T-cell (primary cell): Measurements from ENCODE around the gene CABCOCO1. TPM values are rescaled to one million over a fixed set of nuclear protein-coding genes. Genes with fewer than 3 reads are reported as not detected.
A peak's percentile ranks its signal among the peaks of the same experiment; 100 is the strongest.

Experiments
- ATAC-seq, 4 experiments: fragments of 200-7000 bp in 3 of 4; fragments of 150-1000 bp in 1 of 4; cut with Tn5 transposase; replicated peaks in 1 of 4; 1 replicate in 3 of 4; 2 replicates in 1 of 4; pipeline ENCODE4 v1.10.0; 2021; ENCODE audit warnings: moderate library complexity in 3 of 4, mild to moderate bottlenecking in 2 of 4, moderate number of reproducible peaks in 1 of 4
- CTCF ChIA-PET, 2 donors: fragments of 300-600 bp; sonication (Branson Sonifier 250); formaldehyde crosslinking; loops; one replicate each; lab custom pipeline; 2022; ENCODE audit warnings: antibody characterized with exemption in 2 of 2; lab: Charles Lee
- POLR2A ChIA-PET, 2 donors: fragments of 300-600 bp; sonication (Branson Sonifier 250); formaldehyde crosslinking; loops; one replicate each; lab custom pipeline; 2022; ENCODE audit warnings: antibody characterized with exemption in 2 of 2; lab: Charles Lee
- DNase-seq, 35 experiments: peaks; one replicate each; pipeline versions ENCODE4 v3.0.0 to v3.0.0-alpha.2; 2013 to 2023
- H3K27ac ChIP-seq: one replicate; pipeline ENCODE4 v1.5.1; 2013; ENCODE audit warnings: low read length
- H3K27me3 ChIP-seq, 2 experiments: replicated peaks in 1 of 2; 1 replicate in 1 of 2; 2 replicates in 1 of 2; pipeline versions ENCODE4 v1.6.1 to v1.7.0; 2013; ENCODE audit warnings: low read length in 1 of 2, mixed read lengths in 1 of 2; ENCODE audit not compliant: control insufficient read depth in 2 of 2, insufficient read depth in 2 of 2; ENCODE audit errors: extremely low read depth in 1 of 2
- H3K36me3 ChIP-seq, 2 donors: 1 replicate in 1 of 2; 2 replicates in 1 of 2; pipeline versions ENCODE4 v1.6.1 to v1.7.0; 2013; ENCODE audit warnings: low read length in 1 of 2; ENCODE audit not compliant: control insufficient read depth in 2 of 2, insufficient read depth in 1 of 2; ENCODE audit errors: extremely low read depth in 1 of 2
- H3K4me1 ChIP-seq, 2 experiments: 1 replicate in 1 of 2; 2 replicates in 1 of 2; pipeline versions ENCODE4 v1.6.1 to v1.7.0; 2013; ENCODE audit warnings: low read length in 2 of 2, mixed read lengths in 1 of 2; ENCODE audit not compliant: insufficient read depth in 2 of 2, control insufficient read depth in 1 of 2; ENCODE audit errors: extremely low read depth in 1 of 2
- H3K4me3 ChIP-seq, 2 donors: 1 replicate in 1 of 2; 2 replicates in 1 of 2; pipeline versions ENCODE4 v1.5.1 to v1.7.0; 2013; ENCODE audit warnings: mild to moderate bottlenecking in 2 of 2, low read length in 1 of 2, moderate library complexity in 1 of 2; ENCODE audit not compliant: control insufficient read depth in 1 of 2; ENCODE audit errors: extremely low read depth in 1 of 2
- H3K9me3 ChIP-seq: 2 replicates; pipeline ENCODE4 v1.7.0; 2013
- H3K27ac Mint-ChIP-seq, 2 donors: one replicate each; pipeline ENCODE4 v1.8.0; 2020 to 2021; ENCODE audit warnings: mild to moderate bottlenecking in 2 of 2, mixed read lengths in 2 of 2
- H3K27me3 Mint-ChIP-seq, 2 donors: one replicate each; pipeline ENCODE4 v1.8.0; 2021 to 2022; ENCODE audit warnings: mixed read lengths in 2 of 2
- H3K36me3 Mint-ChIP-seq: one replicate; pipeline ENCODE4 v1.8.0; 2021; ENCODE audit warnings: mixed read lengths
- H3K4me1 Mint-ChIP-seq, 3 donors: one replicate each; pipeline ENCODE4 v1.8.0; 2020 to 2022; ENCODE audit warnings: mixed read lengths in 3 of 3, mild to moderate bottlenecking in 1 of 3
- H3K4me3 Mint-ChIP-seq, 3 donors: one replicate each; pipeline ENCODE4 v1.8.0; 2020 to 2022; ENCODE audit warnings: mild to moderate bottlenecking in 3 of 3, mixed read lengths in 3 of 3, moderate library complexity in 3 of 3
- H3K9me3 Mint-ChIP-seq, 3 donors: one replicate each; pipeline ENCODE4 v1.8.0; 2020 to 2022; ENCODE audit warnings: mixed read lengths in 3 of 3
- WGBS: methylation state at CpG from one replicate; pipeline ENCODE4 v1.1.5; 2013; ENCODE audit warnings: missing lambda C conversion rate; ENCODE audit not compliant: insufficient coverage; 5-methylcytosine and 5-hydroxymethylcytosine counted together
- total RNA-seq, 35 experiments: library from RNA in 6 of 35; stranded (reverse) in 6 of 35; fragments of 120-200 nt in 1 of 35; gene quantifications; one replicate each; pipeline versions ENCODE4 v1.2.1 to v1.2.4 and lab custom pipeline; 2013 to 2026

CABCOCO1 gene
- total RNA-seq, 5 donors from 2014 or later (not counting 1 experiment from before 2014, with no cell fraction given) = not detected

DNA sequence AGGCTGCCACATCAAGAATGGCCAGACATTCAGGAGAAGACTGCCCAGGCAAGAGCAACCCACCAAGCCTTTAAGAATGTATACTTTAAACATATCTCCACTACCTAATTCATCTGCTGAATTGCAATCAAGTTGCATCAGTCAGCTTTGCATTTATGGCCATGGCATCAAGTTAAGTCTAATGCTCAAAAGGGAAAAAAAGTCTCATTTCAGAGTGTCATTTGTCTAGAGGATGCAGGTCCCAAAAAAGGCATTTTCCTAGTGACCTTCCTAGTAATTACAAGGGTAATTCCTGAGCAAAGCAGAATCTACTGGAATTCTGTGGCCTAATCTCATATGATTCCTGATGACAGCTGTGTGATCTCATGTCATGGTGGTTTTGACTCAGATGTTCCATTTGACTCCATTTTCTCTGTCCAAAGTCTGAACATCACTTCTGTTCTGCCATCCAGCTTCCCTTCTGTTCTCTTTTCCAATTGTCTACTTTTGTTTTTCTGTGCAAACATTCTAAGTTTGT lies 7.3 kb upstream of the CABCOCO1 start:
- Histone ChIP-seq H3K27ac (no peak overlapping the region), H3K9me3 (no peaks in the 10 kb centered on the region), H3K27me3 (peaks cover 0 to 4% of the 10 kb centered on the region in 2 experiments), H3K4me1 (no peaks in the 10 kb centered on the region), H3K36me3 (no peaks in the 10 kb centered on the region), H3K4me3 (no peak overlapping the region)
- ATAC-seq (no peak), DNase-seq (no peak)
- Mint-ChIP-seq H3K9me3 (no peaks in the 10 kb centered on the region), H3K27ac (no peak overlapping the region), H3K36me3 (no peaks in the 10 kb centered on the region), H3K4me3 (no peak overlapping the region), H3K27me3 (peaks cover 18 to 21% of the 10 kb centered on the region in 2 donors), H3K4me1 (no peaks in the 10 kb centered on the region)
- ChIA-PET POLR2A (no interaction called here), CTCF (no interaction called here)

DNA sequence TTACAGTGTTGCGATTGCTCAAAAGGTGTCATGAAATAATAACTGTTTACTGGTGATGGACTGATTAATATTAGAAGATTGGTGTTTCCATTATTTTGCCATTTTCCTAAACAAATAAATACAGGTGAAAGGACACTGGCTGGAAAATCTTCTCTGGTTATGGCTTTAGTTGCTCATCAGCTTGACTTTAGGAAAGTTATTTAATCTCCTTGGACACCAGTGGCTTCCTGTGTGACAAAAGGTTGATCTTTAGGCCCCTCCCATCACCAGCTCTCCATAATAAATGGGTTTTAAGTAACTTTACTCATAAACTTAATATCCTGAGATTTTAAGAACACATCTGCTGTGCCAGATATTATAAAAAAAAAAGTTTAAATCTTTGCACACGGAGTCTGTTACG lies 737 bp downstream of the CABCOCO1 start:
- POLR2A ChIA-PET = no interaction called here
- H3K4me3 Mint-ChIP-seq = peak overlapping the region in 1 of 3 donors; percentile 48
- H3K27ac Mint-ChIP-seq = no peak overlapping the region
- ATAC-seq = no peak
- Histone ChIP-seq H3K4me1 (peaks cover 0 to 5% of the 10 kb centered on the region in 2 experiments), H3K27me3 (peaks cover 0 to 9% of the 10 kb centered on the region in 2 experiments), H3K9me3 (no peaks in the 10 kb centered on the region), H3K36me3 (no peaks in the 10 kb centered on the region), H3K4me3 (no peak overlapping the region), H3K27ac (no peak overlapping the region)
- no peaks in the 10 kb centered on the region for H3K9me3 Mint-ChIP-seq
- no peaks in the 10 kb centered on the region for H3K36me3 Mint-ChIP-seq
- CTCF ChIA-PET = no interaction called here
- peaks cover 43 to 48% of the 10 kb centered on the region in 2 donors for H3K27me3 Mint-ChIP-seq
- DNase-seq = no peak
- H3K4me1 Mint-ChIP-seq = peaks cover 0 to 8% (median 0%) of the 10 kb centered on the region in 3 donors
- WGBS = 83% methylated on average over 2 of the region's 3 CpGs

DNA sequence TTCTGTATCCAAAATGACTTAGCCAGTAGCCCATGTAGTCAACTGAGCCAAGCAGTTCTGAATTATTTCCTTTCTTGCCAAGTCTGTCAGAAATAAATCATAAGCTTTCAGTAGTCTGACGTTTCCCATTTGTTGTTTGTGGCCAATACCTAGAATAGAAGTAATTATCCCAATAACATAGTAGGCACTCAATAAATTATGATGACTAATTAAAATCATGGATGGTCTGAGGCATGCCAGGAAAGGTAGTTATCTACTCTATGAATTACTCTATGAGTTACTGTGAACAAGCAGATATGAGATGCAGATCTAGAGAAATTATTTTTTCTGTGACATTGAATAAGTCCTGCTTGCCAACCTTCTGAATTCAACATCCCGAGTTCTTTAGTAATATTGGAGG lies 2.3 kb downstream of the CABCOCO1 start:
- ATAC-seq = no peak
- peaks cover 0 to 8% (median 0%) of the 10 kb centered on the region in 3 donors for H3K4me1 Mint-ChIP-seq
- CTCF ChIA-PET = interaction anchor here in 1 of 2 donors (0.6 kb wide), 1 partner anchor 1958 kb away, joined by 3 read pairs; no protein-coding TSS in a partner anchor
- no peaks in the 10 kb centered on the region for H3K36me3 Mint-ChIP-seq
- H3K4me3 Mint-ChIP-seq = no peak overlapping the region
- peaks cover 0 to 5% of the 10 kb centered on the region in 2 experiments for H3K27me3 ChIP-seq
- H3K9me3 Mint-ChIP-seq = no peaks in the 10 kb centered on the region
- DNase-seq = no peak
- peaks cover 0 to 5% of the 10 kb centered on the region in 2 experiments for H3K4me1 ChIP-seq
- H3K27ac Mint-ChIP-seq = no peak overlapping the region
- peaks cover 33 to 34% of the 10 kb centered on the region in 2 donors for H3K27me3 Mint-ChIP-seq
- H3K36me3 ChIP-seq = no peaks in the 10 kb centered on the region
- no CpG with 5 or more reads among the region's 2 CpGs for WGBS
- no peak overlapping the region for H3K4me3 ChIP-seq
- no peaks in the 10 kb centered on the region for H3K9me3 ChIP-seq
- POLR2A ChIA-PET = no interaction called here
- H3K27ac ChIP-seq = no peak overlapping the region

DNA sequence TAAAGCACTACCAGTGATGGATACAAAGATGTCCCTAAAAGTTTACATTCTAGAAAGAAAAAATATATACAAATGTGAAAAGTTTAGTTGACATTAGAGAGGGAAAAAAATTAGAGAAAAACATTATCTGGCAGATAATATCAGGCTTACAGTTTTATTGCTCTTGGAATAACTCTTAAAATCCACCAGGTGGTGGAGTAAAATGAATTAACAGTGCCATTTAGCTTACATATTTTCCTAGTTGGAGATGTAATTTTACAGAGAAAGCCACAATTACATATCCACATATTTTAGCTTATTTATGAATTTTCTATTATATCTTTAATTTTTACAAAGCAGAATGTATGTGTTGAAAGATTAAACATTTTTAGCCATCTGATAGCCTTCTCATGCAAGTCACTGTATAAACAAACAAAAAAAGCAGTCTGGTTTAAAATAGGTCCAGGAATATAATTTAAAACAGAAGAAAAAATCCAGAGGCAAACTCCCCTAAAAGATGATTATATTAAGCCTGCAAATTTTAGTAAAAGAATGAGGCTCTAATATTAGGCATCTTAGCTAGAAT lies 6.5 kb downstream of the CABCOCO1 start:
- CTCF ChIA-PET = no interaction called here
- H3K27me3 ChIP-seq = no peaks in the 10 kb centered on the region
- peaks cover 9 to 13% of the 10 kb centered on the region in 2 donors for H3K27me3 Mint-ChIP-seq
- no peak overlapping the region for H3K4me3 Mint-ChIP-seq
- no peak for DNase-seq
- H3K4me1 ChIP-seq = no peaks in the 10 kb centered on the region
- no peaks in the 10 kb centered on the region for H3K4me1 Mint-ChIP-seq
- no peaks in the 10 kb centered on the region for H3K9me3 ChIP-seq
- H3K27ac Mint-ChIP-seq = no peak overlapping the region
- H3K36me3 Mint-ChIP-seq = no peaks in the 10 kb centered on the region
- H3K4me3 ChIP-seq = no peak overlapping the region
- no peaks in the 10 kb centered on the region for H3K9me3 Mint-ChIP-seq
- no peaks in the 10 kb centered on the region for H3K36me3 ChIP-seq
- ATAC-seq = no peak
- no peak overlapping the region for H3K27ac ChIP-seq
- POLR2A ChIA-PET = no interaction called here

DNA sequence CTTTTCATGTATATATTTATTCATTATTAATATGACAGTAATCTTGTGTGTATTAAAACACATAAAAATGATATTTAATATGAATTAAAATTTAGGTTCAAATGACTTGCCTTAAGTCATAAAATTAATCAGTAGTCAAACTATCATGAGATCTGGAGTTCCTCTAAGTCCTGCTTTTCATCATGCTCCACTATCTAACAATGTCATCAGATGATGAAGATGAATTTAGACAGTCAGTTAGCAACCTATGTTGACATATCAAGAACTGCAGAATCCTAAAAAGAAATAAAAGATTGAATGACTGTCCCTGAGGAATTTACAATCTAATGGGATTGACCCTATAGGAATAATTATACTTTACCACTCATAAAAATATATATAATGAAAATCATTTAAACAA lies 7.1 kb downstream of the CABCOCO1 start:
- no peaks in the 10 kb centered on the region for H3K36me3 Mint-ChIP-seq

DNA sequence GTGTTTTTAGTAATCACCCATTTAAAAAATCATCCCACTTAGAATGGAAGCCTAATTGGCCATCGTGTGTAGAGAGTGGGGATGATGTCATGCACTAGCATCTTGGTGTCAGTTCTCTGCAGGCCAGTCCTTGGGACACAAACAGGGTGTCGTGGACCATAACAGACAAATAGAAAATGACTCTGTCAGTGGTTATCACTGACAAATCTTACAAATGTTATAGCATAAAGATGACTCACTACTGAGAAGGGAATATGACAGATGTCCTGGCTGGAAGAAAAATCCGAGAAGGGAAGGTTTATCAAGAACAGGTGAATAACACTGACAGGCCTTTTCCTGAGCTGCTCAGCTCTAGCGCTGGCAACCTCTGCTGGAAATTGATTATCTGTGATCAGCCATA lies 10.6 kb downstream of the CABCOCO1 start:
- WGBS = 75% methylated on average over 2 of the region's 4 CpGs
- Mint-ChIP-seq H3K4me3 (no peak overlapping the region), H3K27me3 (no peaks in the 10 kb centered on the region), H3K27ac (no peak overlapping the region), H3K4me1 (no peaks in the 10 kb centered on the region), H3K36me3 (no peaks in the 10 kb centered on the region), H3K9me3 (no peaks in the 10 kb centered on the region)
- Histone ChIP-seq H3K36me3 (no peaks in the 10 kb centered on the region), H3K27ac (no peak overlapping the region), H3K4me1 (no peaks in the 10 kb centered on the region), H3K9me3 (no peaks in the 10 kb centered on the region), H3K27me3 (no peaks in the 10 kb centered on the region), H3K4me3 (no peak overlapping the region)
- POLR2A ChIA-PET = no interaction called here
- DNase-seq (no peak), ATAC-seq (no peak)
- CTCF ChIA-PET = no interaction called here

More for the DNA sequence above, 7.1 kb downstream of the CABCOCO1 start:
- Mint-ChIP-seq H3K27me3 (peaks cover 5 to 7% of the 10 kb centered on the region in 2 donors), H3K4me1 (no peaks in the 10 kb centered on the region), H3K4me3 (no peak overlapping the region), H3K27ac (no peak overlapping the region), H3K9me3 (no peaks in the 10 kb centered on the region)
- no peaks in the 10 kb centered on the region for H3K4me1 ChIP-seq
- ATAC-seq (no peak), DNase-seq (no peak)
- POLR2A ChIA-PET = no interaction called here
- no peaks in the 10 kb centered on the region for H3K9me3 ChIP-seq
- no peak overlapping the region for H3K4me3 ChIP-seq
- H3K27ac ChIP-seq = no peak overlapping the region
- H3K36me3 ChIP-seq = no peaks in the 10 kb centered on the region
- CTCF ChIA-PET = no interaction called here
- no peaks in the 10 kb centered on the region for H3K27me3 ChIP-seq

DNA sequence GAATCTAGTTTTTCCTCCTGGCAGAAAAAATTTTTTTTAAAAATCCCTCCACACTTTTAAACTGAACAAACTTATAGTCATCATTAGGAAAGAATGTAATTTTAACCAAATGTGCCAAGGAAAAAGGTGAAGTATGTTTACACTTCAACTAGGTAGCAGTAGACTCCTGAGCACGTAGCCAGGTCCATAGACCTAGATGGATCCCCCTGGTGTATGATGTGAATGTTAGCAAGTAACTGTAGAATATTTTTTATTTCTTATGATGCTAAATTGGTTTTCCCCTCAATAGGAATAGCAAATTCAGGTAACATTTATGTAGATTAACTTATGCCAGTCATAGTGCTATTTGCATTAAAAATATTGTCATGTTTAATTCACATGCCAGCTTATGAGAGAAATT lies 19.6 kb downstream of the CABCOCO1 start:
- Mint-ChIP-seq H3K27me3 (peaks cover 0 to 3% of the 10 kb centered on the region in 2 donors), H3K4me3 (no peak overlapping the region), H3K36me3 (no peaks in the 10 kb centered on the region), H3K27ac (no peak overlapping the region), H3K4me1 (no peaks in the 10 kb centered on the region), H3K9me3 (no peaks in the 10 kb centered on the region)
- Histone ChIP-seq H3K27ac (no peak overlapping the region), H3K4me1 (no peaks in the 10 kb centered on the region), H3K9me3 (no peaks in the 10 kb centered on the region), H3K27me3 (peaks cover 0 to 7% of the 10 kb centered on the region in 2 experiments), H3K4me3 (no peak overlapping the region), H3K36me3 (no peaks in the 10 kb centered on the region)
- ChIA-PET POLR2A (no interaction called here), CTCF (no interaction called here)
- ATAC-seq (no peak), DNase-seq (no peak)
- no CpG with 5 or more reads among the region's 1 CpG for WGBS
